RWPE2 (cell line): ENCODE results near the gene PRRC2B.

Experiments
- ATAC-seq: fragments of 200-7000 bp; cut with Tn5 transposase; 3 replicates; pipeline ENCODE4 v1.9.1; 2021; ENCODE audit warnings: low read depth
- DNase-seq: peaks from one replicate; pipeline ENCODE4 v3.0.0-alpha.2; 2020; ENCODE audit warnings: low spot score
- H3K27ac ChIP-seq: fragments of 450-650 bp; 2 replicates; pipeline ENCODE4 v1.5.1; 2017; ENCODE audit warnings: mild to moderate bottlenecking; ENCODE audit not compliant: poor library complexity, severe bottlenecking
- H3K27me3 ChIP-seq: fragments of 250-450 bp; sonication (Bioruptor Pico); 2 replicates; pipeline ENCODE4 v1.5.1; 2021; ENCODE audit warnings: mild to moderate bottlenecking, moderate library complexity; ENCODE audit not compliant: insufficient read depth, poor library complexity, severe bottlenecking
- H3K36me3 ChIP-seq: fragments of 250-450 bp; sonication (Bioruptor Pico); 2 replicates; pipeline ENCODE4 v1.5.1; 2020; ENCODE audit warnings: low read depth, mild to moderate bottlenecking, moderate library complexity
- H3K4me1 ChIP-seq: fragments of 250-450 bp; sonication (Bioruptor Pico); 2 replicates; pipeline ENCODE4 v1.5.1; 2021; ENCODE audit warnings: mild to moderate bottlenecking, moderate library complexity; ENCODE audit not compliant: insufficient read depth, poor library complexity, severe bottlenecking
- H3K4me3 ChIP-seq: fragments of 250-450 bp; sonication (Bioruptor Pico); 2 replicates; pipeline ENCODE4 v1.5.1; 2021; ENCODE audit warnings: mild to moderate bottlenecking, moderate library complexity; ENCODE audit not compliant: severe bottlenecking
- H3K9me3 ChIP-seq: fragments of 250-450 bp; sonication (Bioruptor Pico); 2 replicates; pipeline ENCODE4 v1.5.1; 2021; ENCODE audit warnings: mild to moderate bottlenecking, moderate library complexity; ENCODE audit not compliant: severe bottlenecking
- TF ChIP-seq, protein P1 (sequence below): fragments of 450-650 bp; IDR thresholded peaks from one replicate; pipeline ENCODE4 v1.5.1; 2017; ENCODE audit warnings: mild to moderate bottlenecking, moderate library complexity; ENCODE audit not compliant: poor library complexity, severe bottlenecking

Gene PRRC2B

DNA sequence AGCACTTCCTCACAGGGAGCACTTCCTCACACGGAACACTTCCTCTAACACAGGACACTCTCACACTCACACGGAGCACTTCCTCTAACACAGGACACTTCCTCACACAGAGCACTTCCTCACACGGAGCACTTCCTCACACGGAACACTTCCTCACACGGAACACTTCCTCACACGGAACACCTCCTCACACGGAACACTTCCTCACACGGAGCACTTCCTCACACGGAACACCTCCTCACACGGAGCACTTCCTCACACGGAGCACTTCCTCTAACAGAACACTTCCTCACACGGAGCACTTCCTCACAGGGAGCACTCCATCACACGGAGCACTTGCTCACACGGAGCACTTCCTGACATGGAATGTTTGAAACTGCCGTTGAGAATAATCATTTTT lies 122.2 kb downstream of the PRRC2B start:
- H3K4me1 ChIP-seq, result no peaks in the 10 kb centered on the region
- DNase-seq, result no peak
- TF ChIP-seq, protein P1, sequence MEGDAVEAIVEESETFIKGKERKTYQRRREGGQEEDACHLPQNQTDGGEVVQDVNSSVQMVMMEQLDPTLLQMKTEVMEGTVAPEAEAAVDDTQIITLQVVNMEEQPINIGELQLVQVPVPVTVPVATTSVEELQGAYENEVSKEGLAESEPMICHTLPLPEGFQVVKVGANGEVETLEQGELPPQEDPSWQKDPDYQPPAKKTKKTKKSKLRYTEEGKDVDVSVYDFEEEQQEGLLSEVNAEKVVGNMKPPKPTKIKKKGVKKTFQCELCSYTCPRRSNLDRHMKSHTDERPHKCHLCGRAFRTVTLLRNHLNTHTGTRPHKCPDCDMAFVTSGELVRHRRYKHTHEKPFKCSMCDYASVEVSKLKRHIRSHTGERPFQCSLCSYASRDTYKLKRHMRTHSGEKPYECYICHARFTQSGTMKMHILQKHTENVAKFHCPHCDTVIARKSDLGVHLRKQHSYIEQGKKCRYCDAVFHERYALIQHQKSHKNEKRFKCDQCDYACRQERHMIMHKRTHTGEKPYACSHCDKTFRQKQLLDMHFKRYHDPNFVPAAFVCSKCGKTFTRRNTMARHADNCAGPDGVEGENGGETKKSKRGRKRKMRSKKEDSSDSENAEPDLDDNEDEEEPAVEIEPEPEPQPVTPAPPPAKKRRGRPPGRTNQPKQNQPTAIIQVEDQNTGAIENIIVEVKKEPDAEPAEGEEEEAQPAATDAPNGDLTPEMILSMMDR, result no peak
- no peaks in the 10 kb centered on the region for H3K9me3 ChIP-seq
- H3K4me3 ChIP-seq, result no peak overlapping the region
- no peaks in the 10 kb centered on the region for H3K27me3 ChIP-seq
- H3K36me3 ChIP-seq, result peaks cover 64% of the 10 kb centered on the region
- H3K27ac ChIP-seq, result no peak overlapping the region
- ATAC-seq, result no peak

DNA sequence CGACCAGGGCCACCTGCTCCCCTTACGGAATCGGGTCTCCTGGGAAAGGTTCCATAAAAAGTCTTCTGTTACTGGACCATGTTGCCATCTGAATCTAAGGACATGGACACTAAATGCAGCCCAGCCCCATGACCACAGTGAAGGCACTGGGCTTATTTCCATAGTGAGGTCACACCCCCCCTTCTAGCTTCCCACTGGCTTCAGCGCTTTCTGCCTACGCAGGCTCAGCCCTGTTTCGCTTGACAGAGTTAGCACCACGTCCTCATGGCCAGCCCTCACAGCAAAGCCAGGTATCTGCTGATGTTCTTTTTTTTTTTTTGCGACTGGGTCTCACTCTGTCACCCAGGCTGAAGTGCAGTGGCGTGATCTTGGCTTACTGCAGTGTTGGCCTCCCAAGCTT lies 123.0 kb downstream of the PRRC2B start:
- Histone ChIP-seq H3K4me3 (no peak overlapping the region), H3K36me3 (peaks cover 66% of the 10 kb centered on the region), H3K27ac (no peak overlapping the region), H3K4me1 (no peaks in the 10 kb centered on the region), H3K9me3 (no peaks in the 10 kb centered on the region), H3K27me3 (no peaks in the 10 kb centered on the region)
- ATAC-seq, result no peak
- no peak for DNase-seq
- TF ChIP-seq, protein P1, result no peak

DNA sequence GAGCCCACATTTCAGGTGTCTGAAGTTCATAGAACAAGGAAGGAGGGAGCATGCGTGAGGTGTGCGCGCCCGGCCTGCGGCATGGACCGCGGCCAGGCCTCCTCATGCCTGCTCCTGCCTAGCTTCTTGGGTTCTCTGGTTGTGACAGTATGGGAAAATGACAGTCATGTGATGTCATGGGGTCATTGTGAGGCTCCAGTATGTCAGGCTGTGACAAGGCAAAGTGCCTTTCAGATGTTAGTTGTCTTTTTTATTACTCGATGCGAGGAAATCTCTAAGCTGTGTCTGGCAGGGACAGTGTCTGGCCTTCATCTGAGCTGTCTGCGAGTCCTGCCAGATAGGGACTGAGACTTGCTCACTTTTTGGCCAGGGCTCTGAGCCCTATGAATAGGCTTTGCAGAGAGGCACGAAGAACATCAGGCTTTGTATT lies 123.9 kb downstream of the PRRC2B start:
- Histone ChIP-seq H3K4me3 (no peak overlapping the region), H3K4me1 (no peaks in the 10 kb centered on the region), H3K27ac (no peak overlapping the region), H3K36me3 (peaks cover 59% of the 10 kb centered on the region), H3K27me3 (no peaks in the 10 kb centered on the region), H3K9me3 (no peaks in the 10 kb centered on the region)
- DNase-seq (no peak), ATAC-seq (no peak)
- TF ChIP-seq, protein P1, result no peak

DNA sequence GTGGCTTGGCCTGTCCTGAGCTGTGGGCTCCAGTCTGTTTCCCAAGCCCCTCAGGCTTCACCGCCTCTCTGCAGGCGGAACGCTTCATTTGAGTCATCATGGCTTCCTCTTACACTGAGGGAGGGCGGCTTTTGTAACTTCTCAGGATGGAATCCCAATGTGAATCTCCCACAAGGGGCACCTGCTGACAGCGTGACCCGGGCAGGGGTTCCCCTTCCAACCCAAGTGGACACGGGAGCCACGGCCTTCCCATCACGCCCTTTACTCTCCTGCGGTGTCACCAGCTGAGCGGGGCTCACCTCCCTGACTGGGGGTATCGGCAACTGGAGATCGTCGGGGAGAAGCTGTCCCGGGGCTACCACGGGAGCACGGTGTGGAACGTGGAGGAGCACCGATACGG lies 124.7 kb downstream of the PRRC2B start:
- Histone ChIP-seq H3K27ac (no peak overlapping the region), H3K4me1 (no peaks in the 10 kb centered on the region), H3K36me3 (peaks cover 58% of the 10 kb centered on the region), H3K9me3 (no peaks in the 10 kb centered on the region), H3K4me3 (no peak overlapping the region), H3K27me3 (no peaks in the 10 kb centered on the region)
- DNase-seq, result no peak
- TF ChIP-seq, protein P1, result no peak
- ATAC-seq, result no peak

DNA sequence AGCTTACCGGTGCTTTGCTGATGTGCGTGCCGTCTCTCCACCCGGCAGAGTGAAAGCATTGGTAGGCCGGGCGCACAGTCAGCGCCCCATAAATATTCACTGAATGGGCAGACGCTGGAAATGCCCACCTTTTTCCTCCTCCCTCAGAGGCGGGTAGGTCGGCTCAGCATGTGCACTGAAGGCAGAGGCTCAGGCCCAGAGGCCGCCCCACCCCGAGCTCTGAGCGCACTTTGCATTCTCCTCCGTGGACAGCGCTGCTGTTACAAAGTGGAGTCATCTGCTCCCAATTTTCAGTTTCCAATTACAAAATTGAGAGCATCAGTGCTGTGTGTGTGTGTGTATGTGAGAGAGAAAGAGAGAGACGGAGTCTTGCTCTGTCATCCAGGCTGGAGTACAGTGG lies 126.6 kb downstream of the PRRC2B start:
- Histone ChIP-seq H3K4me1 (no peaks in the 10 kb centered on the region), H3K27ac (no peak overlapping the region), H3K9me3 (no peaks in the 10 kb centered on the region), H3K36me3 (peaks cover 63% of the 10 kb centered on the region), H3K27me3 (no peaks in the 10 kb centered on the region), H3K4me3 (no peak overlapping the region)
- DNase-seq, result no peak
- no peak for ATAC-seq
- TF ChIP-seq, protein P1, result no peak
